ENCODE measurements around the gene METTL15. TPM values are rescaled to one million over a fixed set of nuclear protein-coding genes. Genes with fewer than 3 reads are reported as not detected.
A peak's percentile ranks its signal among the peaks of the same experiment; 100 is the strongest.
"Not testable (repeated sequence)": the region's sequence is repeated elsewhere in the genome, so short reads cannot be mapped to it uniquely, and the experiment has no call there.

The METTL15 gene
- polyA plus RNA-seq, 1 donor: 22.2 TPM

DNA sequence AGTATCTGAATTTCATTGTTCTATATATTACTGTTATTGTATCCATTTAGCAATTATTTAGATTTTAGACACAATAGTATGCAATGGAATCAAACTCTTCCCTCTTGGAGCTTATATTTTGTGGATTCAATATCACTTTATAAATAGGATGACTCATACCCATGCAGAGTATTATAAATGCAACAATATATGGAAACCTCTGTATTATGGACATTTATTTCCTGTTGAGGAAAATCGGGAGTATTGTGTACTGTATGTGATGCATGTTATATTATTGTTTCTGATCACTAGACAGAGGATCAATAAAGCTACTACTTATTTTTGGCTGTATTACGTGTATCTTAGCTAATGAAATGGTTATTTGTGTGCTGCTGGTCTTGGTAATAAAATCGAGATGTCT is 770 bp downstream of the METTL15 start:
- no peak for DNase-seq

DNA sequence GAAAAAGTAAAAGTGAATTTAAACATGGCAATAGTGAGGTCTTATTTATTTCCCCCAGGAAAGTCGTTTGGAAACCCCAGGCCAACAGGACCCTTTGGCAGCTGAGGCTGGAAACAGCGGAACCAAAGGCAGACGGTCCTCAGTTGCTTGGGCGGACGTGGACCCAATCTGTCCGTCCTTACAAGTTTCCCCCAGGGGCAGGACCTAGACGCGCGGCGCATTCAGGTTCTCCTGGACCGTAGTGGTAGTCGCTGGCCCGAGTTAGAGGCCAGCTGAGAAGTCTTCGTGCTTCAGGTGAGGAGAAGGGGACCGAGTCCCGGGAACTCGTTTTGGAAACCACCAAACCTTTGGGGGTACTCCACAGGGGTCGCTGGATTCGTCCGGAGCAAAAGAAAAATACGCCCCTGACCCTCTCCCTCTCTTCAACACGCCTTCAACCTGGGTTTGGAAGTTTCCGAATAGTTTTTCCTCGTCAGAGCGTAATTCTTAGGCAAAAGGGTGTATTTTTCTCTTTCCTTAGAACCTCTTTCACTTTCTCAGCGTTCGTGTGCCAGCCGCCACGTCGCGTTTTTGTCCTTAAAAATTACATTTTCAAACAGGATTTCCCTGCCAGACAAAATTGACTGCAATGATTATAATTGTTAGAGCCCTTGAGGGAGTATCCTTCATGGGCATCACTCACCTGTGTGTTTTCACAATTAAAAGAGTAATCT is 2.1 kb downstream of the METTL15 start:
- DNase-seq: peak; percentile 72

DNA sequence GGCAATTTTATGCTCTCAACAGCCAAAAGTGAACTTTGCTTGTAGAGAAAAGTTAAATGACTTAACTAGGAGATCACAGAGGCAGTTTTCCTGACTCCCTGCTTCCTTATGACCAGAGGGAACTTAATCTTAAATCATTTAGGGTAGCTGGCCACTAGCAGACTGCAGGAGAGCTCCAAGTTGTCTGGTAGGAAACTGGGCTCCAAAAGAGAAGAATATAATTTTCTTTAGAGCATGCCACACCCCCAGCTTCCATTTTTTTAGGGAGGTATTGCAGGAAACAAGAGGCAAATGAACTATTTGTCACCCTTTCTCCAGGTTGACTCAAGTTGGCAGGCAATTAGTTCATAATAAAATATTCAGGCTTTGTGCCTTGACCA is 2.6 kb downstream of the METTL15 start:
- no peak for DNase-seq

DNA sequence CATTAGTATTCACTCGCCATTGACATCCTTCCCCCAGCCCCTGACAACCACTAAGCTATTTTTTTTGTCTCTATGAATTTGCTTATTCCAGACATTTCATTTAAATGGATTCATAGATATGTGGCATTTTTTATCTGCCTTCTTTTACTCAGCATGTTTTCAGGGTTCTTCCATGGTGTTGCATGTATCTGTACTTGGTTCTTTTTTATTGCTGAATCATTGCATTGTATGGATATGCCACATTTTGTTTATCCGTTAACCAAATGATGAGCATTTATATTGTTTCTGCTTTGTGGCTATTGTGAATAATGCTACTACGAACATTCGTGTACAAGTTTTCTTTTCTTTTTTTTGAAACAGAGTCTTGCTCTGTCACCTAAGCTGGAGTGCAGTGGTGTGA is 5.9 kb downstream of the METTL15 start:
- DNase-seq: no peak

DNA sequence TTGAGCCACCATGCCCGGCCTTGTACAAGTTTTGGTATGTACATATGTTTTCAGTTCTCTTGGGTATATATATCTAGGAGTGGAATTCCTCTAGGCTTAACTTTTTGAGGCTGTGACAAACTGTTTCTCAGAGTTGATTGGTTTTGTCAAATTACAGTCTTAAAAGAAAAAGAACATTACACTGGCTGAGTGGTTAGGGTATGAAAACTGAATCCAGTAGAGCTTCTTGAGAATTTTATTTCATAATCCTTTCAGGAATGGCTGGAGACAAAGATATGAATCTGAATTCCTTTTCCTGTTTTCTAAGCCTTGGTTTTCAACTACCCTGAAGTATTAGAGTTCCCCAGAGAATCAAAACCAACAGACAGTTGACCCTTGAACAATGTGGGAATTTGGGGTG is 6.5 kb downstream of the METTL15 start:
- DNase-seq: no peak

DNA sequence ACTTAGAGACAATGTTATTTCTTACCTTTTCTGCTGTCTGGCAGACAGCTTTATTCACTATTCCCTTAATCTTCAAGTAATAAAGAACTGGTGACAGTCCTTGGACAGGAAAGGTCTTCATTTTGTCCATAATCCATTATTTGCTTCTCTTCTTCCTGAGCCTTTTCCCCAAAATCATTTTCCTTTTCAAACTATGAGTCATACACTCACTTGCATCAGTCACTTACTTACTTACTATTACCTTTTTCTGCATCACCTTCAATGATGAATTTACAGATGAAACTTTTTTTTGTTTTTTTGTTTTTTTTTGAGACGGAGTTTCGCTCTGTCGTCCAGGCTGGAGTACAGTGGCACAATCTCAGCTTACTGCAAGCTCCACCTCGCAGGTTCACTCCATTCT is 9.5 kb downstream of the METTL15 start:
- DNase-seq: no peak

DNA sequence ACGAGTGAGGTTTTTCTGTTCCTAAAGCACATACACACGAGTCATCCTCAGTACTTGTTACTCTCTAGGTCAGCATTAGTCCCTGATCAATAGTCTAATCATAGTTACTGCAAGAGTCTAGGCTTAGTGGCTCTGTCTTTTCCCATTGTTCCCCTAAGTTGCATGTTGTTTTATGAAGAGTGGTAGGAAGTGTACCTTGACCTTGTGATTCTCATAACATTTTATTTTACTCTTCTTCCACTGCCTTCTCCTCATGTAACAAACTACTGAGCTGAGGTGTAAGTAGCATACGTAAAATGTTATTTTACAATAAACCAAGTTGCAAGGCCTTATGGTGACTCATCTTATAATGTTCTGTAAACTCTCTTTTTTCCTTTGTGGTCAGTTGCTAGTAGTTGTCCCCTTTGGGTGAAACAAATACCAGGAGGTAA is 15.0 kb downstream of the METTL15 start:
- no peak for DNase-seq

DNA sequence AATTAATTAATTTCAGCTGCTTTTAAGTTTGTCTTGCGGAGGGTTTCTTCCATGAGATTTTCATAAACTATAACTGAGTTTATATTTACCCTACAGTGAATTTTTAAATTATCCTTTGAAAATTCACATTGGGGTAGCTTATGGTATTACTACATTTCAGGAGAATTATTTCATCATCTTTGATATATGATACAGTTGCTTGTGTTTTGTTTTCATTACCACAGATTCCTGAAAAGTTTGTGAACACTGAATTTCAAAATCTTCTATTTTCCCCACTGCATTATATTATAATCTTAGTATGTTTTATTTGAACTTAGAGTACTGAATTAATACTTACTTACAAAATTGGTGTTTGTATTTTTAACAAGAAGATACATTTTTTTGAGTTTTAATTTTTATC is 24.4 kb downstream of the METTL15 start:
- DNase-seq: no peak

DNA sequence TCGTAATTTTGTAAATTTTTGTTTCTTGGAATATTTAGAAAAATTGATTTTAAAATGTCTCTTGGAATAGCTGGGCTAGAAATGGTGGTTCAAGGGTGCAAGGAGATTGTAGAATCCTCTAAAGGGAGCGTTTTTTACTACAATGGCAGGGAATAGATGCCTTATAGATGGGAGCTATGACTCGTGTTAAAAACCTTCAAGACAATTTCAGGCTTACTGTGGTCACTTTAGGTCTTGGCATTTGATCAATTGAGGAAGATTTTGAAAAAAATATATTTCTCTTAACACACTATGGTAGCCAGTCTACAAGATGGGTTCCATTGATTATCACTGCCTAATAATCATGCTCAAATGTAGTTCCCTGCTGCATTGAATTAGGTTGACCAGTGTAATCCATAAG is 25.0 kb downstream of the METTL15 start:
- DNase-seq: no peak

DNA sequence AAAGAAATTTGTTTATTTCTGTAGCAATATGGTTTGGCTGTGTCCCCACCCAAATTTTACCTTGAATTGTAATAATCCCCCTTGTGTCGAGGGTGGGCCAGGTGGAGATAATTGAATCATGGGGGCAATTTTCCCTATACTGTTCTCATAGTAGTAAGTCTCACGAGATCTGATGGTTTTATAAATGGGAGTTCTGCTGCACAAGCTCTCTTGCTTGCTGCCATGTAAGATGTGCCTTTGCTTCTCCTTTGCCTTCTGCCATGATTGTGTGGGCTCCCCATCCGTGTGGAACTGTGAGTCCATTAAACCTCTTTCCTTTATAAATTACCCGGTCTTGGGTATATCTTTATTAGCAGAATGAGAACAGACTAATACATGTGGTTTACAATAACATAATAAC is 28.0 kb downstream of the METTL15 start:
- not testable (repeated sequence) for DNase-seq

DNA sequence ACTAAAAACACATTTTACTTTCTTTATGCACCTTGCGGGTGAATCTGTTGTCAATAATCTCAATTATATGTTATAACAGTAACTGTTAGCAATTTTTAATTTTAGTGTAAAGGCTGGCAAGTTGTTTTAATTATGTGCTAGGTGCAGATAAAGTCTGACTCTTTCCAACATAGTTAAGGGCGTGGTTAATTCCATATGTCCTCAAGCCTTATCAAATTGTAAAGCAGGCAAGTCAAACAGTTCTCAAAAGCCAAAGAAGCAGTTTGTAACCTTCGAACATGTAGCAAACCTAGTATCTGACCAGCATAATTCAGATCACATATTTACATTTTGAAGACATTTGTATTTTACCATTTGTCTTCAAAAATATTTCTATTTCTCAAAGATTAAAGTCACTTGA is 29.2 kb downstream of the METTL15 start:
- DNase-seq: no peak

DNA sequence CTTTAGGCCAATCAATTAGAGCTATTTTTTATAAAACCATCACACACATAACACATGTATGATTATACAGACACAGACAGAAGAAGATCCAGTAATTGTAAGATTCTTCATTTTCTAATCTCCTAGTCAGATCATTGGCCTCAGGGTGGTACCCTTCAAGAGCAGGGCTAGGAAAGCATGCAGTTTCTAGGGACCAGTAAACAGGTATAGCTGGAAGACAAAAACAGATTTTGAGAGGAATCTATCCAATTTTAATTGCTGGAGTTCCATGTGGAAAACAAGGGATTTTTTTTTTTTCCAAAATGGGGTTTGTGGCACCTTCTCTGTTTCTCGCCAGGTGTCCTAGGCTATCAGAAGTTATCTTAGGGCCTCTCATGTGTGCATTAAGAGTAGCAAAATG is 29.6 kb downstream of the METTL15 start:
- DNase-seq: no peak

DNA sequence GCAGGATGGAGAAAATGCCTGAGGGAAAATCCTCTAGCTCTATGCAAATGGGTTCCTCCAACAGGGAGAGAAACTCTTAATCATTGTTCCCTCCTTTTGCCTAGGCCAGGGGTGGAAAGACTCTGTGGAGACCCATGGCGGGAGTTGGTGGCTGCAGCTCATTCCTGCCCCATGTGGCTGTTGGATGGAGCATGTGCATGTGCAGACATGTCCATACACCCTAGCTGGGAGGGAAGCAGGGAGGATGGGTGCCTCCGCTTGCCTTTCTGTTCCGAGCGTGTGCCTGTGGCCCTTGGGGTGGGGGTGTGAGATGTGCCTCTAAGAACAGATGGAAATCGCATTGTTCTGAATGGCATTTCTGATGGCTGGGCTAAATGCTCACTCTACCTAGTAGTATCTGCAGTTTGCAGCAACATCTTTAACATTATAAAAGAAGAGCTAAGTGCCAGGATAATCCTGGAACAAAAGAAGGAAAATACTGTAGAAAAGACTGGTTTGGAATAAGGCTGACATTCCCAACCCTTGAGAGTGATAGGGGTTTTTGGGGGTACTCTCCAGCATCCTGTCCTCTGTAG is 31.7 kb downstream of the METTL15 start:
- no peak for DNase-seq

DNA sequence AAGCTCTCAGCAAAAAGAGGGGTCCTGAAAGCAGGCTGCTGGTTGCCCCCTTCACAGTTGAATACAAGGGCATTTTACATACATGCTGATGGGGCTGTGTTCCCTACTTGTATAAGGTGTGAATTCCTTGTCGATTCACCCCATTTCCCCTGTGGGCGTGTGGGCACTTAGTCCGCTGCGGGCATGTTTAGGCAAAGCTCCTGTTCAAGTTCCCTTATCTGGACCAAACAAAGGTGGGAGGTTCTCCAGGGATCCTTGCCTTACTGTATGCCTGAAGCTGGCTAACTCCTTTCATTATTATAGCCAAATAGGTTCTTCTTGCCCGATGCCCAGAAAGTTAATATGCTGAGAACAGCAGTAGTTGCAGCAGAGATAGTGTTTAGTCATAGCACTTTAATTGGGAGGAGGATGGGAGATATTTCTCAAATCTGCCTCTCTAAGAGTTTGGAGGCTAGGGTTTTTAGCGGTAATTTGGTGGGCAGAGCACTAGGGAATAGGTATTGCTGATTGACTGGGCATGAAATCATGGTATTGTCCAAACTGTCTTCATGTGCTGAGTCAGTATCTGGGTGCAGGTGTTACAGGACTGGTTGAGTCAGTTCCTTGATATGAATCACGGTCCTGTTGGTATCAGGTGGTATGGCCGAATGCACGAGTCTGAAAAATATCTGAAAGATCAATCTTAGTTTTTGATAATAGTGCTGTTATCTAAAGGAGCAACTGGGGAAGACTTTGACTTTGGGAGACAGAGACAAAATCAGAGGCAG is 32.7 kb downstream of the METTL15 start:
- no peak for DNase-seq

DNA sequence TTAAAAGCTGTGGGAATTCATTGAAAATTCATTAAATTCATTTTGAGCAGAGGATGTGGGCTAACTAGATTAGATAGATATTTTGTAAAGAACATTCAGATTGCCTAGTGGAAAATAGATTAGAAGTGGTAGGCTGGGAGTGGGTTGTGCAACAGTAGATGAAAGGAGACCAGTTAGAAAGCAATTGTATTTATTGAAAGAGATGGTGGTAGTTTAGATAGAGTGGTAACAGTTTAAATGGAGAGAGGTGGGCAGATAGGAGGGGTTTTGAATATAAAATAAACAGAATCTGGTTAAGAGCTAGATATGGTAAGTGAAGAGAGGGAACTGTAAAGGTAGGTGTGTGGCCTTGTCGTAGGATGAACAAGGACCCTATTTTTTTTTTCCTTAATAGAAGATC is 34.5 kb downstream of the METTL15 start:
- no peak for DNase-seq

DNA sequence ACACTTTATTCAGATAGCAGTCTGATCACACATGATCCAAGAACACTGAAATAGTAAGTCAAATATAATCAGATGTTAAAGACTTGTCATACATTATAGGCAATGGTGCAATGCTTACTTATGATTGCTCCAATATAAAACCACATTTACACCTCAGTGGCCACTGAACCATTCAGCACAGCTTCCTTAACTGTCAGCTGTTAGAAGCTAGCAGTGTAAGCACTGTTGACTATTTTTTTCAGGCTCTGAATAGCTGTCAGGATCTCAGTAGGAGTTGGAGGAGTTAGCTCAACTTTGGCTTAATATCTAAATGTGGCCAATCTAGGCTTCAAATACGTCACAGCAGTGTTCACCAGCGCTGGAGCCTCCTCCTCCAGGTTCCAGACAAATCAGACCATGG is 36.6 kb downstream of the METTL15 start:
- no peak for DNase-seq

DNA sequence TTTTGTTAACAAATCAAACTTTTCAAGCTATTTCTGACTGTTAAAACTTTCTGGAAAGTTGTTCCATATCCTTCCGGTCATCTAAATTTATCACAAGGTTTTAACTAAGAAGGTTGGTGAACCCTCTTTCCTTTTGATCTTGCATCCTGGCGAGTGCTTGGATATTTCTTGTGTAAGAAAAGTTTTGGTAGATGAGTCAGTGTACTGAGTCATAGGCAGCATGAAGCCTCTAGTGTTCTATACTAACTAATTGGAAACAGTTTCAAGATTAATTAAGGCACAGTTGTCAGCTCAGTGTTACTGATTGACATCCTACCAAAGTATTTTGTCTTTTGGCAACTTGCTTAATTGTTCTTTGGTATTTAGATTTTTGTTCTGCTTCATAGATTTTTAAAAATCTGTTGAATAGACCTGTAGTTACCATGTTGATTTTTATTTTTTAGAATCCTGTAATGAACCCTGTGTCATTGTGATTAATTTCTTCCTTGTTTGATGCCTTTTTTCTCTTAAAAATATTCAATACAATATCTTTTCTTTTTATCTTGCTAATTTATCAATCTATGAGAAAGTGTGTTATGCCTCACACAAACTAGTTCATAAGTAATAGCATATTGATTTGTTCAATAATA is 38.0 kb downstream of the METTL15 start:
- DNase-seq: no peak

DNA sequence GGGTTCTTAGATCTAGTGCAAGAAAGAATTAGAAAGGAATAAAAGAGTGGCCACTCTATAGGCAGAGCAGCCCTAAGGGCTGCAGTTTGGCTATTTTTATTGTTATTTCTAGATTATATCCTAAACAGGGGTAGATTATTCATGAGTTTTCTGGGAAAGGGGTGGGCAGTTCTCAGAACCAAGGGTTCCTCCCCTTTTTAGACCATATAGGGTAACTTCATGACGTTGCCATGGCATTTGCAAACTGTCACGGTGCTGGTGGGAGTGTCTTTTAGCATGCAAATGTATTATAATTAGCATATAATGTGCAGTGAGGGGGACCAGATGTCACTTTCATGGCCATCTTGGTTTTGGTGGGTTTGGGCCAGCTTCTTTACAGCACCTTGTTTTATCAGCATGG is 44.6 kb downstream of the METTL15 start:
- DNase-seq: no peak

DNA sequence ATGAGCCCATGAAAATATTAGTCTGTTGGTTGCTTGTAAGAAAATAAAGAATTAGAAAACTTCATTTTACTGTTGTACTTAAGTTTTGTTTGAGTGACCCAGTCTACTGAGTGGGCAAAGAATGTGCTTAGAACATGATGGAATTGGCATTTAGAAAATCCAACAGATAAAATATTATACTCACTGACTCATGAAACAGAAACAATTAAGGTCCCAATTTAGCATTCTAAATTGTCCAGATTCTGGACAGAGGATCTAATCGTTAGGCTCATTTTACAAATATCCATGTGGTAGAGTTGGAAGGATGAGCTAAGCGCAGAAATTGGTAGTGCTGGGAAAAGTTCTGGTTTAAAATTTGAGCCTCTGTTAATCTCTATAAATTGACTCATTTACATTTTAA is 45.4 kb downstream of the METTL15 start:
- DNase-seq: no peak

DNA sequence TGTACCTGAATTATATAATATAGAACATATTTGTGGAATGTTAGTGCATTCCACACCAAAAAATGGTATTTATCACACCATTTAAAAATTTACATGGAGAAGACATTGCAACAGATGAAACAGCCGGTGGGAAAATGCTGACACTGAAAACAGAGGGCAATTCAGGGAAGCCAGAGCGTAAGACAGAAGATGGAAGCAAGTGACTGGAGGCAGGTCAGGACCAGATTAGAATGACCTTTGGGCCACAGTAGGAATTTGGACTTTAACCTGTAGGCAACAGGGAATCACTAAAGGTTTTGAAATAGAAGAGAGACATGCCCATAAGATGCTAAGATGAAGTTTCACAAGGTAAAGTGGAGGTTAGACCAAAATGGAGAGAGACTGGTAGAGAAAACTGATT is 60.5 kb downstream of the METTL15 start:
- no peak for DNase-seq

DNA sequence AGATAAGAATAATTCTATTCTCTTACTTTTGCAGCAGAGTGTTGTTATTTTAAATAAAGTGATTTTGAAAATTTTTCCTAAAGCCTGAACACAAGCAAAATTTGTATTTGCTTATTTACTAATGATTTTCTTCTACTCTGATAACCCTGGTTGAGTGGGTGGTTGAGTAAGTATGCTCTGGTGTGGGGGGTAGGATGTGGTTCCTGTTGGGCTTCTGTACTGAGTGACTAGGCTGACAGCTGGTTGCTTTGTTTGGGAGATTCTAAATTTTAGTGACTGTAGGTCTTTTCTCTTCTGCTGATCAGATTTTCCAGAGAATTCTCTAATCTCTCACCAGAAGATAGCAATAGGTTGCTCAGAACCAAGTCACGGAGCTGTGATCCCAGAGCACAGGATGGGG is 61.6 kb downstream of the METTL15 start:
- no peak for DNase-seq

DNA sequence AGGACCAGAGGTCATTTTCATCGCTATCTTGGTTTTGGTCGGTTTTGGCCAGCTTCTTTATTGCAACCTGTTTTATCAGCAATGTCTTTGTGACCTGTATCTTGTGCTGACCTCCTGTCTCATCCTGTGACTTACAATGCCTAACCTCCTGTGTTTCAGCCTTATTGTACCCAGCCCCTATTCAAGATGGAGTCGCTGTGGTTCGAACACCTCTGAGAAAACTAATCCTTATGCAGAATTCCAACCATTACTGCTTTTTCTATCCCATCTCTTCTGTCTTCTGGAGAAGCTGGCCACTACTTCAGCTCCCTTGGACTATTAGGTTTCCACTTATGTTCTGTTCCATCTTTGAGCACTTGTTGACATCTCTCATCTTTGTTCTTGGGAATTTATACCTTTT is 62.6 kb downstream of the METTL15 start:
- no peak for DNase-seq

DNA sequence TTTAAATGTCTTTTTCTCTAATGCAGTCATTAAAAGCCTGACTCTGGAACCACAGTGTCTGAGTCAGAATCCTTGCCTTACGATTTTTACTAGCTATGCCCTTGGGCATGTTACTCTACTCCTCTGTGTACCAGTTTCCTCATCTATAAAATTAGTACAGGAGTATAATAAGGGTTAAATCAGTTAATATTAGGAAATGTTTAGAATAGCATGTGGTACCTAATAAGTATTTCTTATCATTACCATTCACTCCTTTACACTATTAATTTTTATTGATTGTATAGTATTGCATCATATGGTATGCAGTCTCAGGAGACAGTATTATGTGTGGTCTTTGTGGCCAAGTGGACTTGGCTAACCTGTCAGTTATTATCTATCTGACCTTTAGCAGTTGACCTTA is 68.2 kb downstream of the METTL15 start:
- DNase-seq: no peak

Measured in left kidney (tissue), 2 donors.